SH-SY5Y (cell line): ENCODE results near the gene KRTAP16-1.

Experiments used
- GATA2 ChIP-seq: IDR thresholded peaks from 2 replicates; pipeline ENCODE4 v1.6.1; 2011; ENCODE audit warnings: mild to moderate bottlenecking, low read depth, low read length
- GATA3 ChIP-seq: IDR thresholded peaks from 2 replicates; pipeline ENCODE4 v1.6.1; 2011; ENCODE audit warnings: low read depth, mild to moderate bottlenecking, low read length, moderate library complexity

DNA sequence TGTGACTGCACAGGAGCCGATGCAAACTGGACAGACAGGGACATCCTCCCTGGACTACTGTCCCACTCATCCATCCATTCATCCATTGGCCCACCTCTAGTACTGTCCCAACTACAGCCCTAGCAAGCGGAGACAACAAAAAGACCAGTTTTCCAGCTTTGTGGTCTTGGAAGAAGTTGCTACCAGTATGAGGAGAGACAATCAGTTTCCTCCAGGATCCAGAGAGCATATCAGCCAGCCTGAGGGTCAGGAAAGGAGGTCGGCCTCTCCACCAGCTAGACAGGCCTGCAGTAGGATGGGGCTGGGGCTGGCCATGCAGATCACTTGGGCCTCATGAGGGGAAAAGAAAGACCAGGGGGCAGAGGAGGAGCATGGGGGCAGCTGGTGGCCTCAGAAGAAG is 24.7 kb upstream of the KRTAP16-1 start:
- no peak for TF ChIP-seq GATA3
- no peak for TF ChIP-seq GATA2
